HG03025 (cell line): Measurements from ENCODE around the gene TTC7B.
"Not testable (repeated sequence)": the region's sequence is repeated elsewhere in the genome, so short reads cannot be mapped to it uniquely, and the experiment has no call there.

ENCODE experiments used
- ATAC-seq: cut with Tn5 transposase; IDR thresholded peaks from one replicate; pipeline ENCODE4 v1.9.1; 2021; ENCODE audit warnings: mild to moderate bottlenecking, moderate library complexity; ENCODE audit not compliant: unreplicated experiment, low FRiP score

Gene TTC7B

GRCh38 chr14:90836692-90837063, 20.4 kb upstream of the TTC7B start:
- ATAC-seq, result no peak

GRCh38 chr14:90831821-90832220, 15.6 kb upstream of the TTC7B start:
- ATAC-seq, result no peak

GRCh38 chr14:90830931-90831701, 14.9 kb upstream of the TTC7B start:
- no peak for ATAC-seq

- ATAC-seq, result no peak
Measured at GRCh38 chr14:90829677-90830076, 13.4 kb upstream of the TTC7B start.

- ATAC-seq, result no peak
Measured at GRCh38 chr14:90828642-90829487, 12.6 kb upstream of the TTC7B start.

- peak; percentile 93 for ATAC-seq
Measured at GRCh38 chr14:90827919-90828610, 11.8 kb upstream of the TTC7B start.

- not testable (repeated sequence) for ATAC-seq
Measured at GRCh38 chr14:90823542-90823941, 7.3 kb upstream of the TTC7B start.

GRCh38 chr14:90820958-90821357, 4.7 kb upstream of the TTC7B start:
- no peak for ATAC-seq

GRCh38 chr14:90819734-90820393, 3.6 kb upstream of the TTC7B start:
- no peak for ATAC-seq

GRCh38 chr14:90818715-90819114, 2.5 kb upstream of the TTC7B start:
- ATAC-seq, result no peak

- ATAC-seq, result no peak
Measured at GRCh38 chr14:90816681-90817436, 629 bp upstream of the TTC7B start.

- ATAC-seq, result no peak
Measured at GRCh38 chr14:90815572-90815821, 733 bp downstream of the TTC7B start.

- ATAC-seq, result no peak
Measured at GRCh38 chr14:90814806-90815571, 1.2 kb downstream of the TTC7B start.

- ATAC-seq, result no peak
Measured at GRCh38 chr14:90813442-90813841, 2.8 kb downstream of the TTC7B start.

- no peak for ATAC-seq
Measured at GRCh38 chr14:90812109-90812508, 4.1 kb downstream of the TTC7B start.

GRCh38 chr14:90811641-90812040, 4.6 kb downstream of the TTC7B start:
- no peak for ATAC-seq

- no peak for ATAC-seq
Measured at GRCh38 chr14:90810806-90811205, 5.4 kb downstream of the TTC7B start.

- no peak for ATAC-seq
Measured at GRCh38 chr14:90809530-90810312, 6.5 kb downstream of the TTC7B start.
